Activated gamma-delta T cell (primary cell): ENCODE results near the gene CD55.

ENCODE experiments used
- DNase-seq: peaks from one replicate; lab custom pipeline; 2025; lab: John Stamatoyannopoulos, UW

The CD55 gene

GRCh38 chr1:207362962-207363860 is 41.7 kb downstream of the CD55 start:
- no peak for DNase-seq

DNA sequence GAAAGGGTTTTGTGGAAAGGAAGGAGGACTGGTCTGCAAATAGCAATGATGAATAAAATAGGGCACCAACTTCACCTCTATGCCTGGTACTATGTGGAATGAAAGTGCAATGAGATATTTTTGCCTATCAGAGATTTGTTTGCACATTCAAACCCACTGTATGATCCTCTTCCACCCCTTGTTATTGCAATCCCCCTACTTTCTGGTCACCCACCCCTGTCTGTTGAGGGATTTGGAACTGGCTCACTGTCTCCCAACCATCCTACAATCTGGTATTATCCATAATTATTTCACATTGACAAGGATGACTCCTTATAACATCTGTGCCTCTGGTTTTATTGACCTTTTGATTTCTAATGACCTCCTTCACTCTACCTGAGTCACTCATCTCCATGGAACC is 42.4 kb downstream of the CD55 start:
- no peak for DNase-seq

DNA sequence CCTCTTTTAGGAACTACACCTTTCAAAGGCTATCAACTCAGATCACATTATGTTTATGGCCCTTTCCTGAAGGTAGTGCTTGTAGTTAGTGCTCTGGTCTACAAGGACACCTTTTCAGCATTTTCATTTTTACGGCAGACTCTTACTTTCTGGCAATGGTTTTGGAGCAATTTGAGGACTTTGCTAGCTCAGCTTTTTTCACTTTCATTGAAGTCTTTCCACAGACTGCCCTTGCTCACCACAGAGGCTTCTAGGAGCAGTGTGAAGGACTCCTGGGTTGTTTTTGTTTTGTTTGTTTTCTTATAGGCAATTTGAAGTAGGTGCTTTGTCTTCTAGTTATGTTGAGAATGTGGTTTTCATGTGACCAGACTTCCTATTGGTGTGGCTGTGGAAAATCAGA is 43.1 kb downstream of the CD55 start:
- DNase-seq = no peak

DNA sequence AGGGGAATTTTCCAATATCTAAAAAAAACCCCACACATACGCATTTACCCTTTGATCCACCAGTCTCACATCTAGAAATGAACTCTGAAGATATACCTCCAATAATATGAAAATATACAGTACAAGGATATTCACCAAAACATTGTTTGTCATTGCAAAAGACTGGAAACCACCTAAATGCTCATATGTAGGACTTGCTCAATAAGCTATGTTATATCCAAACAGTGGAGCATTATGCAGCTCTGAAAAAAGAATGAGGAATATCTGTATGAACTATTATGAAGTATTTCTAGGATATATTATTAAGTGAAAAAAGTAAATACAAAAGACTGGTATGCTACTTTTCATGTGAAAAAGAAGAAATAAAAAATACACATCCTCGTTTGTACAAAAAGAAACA is 43.6 kb downstream of the CD55 start:
- DNase-seq = no peak

- no peak for DNase-seq
Observed at GRCh38 chr1:207366022-207366421, 44.5 kb downstream of the CD55 start.

GRCh38 chr1:207388721-207389120 is 67.2 kb downstream of the CD55 start:
- no peak for DNase-seq

GRCh38 chr1:207389728-207390464 is 68.4 kb downstream of the CD55 start:
- DNase-seq = no peak

DNA sequence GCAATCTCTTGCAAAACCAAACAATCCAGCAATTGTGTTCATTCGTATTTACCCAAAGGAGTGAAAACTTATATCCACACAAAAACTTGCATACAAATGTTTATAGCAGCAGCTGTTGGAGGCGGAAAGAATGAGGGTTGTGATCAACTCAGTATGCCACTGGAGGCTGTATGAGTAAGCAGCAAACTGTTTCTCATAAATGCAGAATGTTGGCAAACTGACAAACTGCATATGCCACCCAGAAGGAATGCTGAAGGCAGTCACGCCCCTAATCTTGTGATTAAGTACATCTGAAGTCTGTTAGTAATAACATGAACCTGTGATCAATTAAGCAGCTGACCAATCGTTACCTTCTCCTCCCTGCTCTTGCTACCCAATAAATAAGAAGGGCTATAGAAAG is 72.1 kb downstream of the CD55 start:
- no peak for DNase-seq

DNA sequence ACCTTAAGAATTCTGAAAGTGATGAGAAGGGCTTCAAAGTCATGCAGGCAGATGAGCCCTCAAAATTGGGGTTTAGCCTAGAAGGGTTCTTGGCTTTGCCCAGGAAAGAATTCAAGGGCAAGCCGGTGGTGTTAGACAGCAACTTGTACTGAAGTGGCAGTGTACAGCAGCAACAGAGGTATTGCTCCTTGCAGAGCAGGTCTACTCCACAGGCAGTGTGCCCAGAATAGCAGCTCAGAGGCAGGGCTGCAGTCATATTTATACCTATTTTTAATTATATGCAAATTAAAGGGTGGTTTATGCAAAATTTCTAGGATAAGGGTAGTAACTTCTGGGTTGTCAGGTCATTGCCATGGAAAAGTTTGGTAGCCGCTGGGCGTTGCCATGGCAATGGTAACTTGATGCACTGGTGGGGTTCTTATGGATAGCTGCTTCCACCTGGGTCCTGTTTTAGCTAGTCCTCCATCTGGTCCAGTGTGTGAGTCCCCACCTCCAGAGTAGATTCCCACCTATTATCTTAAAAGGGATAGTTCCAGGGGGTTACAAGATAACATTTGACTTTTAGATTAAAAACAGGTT is 74.8 kb downstream of the CD55 start:
- DNase-seq = no peak

GRCh38 chr1:207397525-207397926 is 76.0 kb downstream of the CD55 start:
- DNase-seq = no peak

DNA sequence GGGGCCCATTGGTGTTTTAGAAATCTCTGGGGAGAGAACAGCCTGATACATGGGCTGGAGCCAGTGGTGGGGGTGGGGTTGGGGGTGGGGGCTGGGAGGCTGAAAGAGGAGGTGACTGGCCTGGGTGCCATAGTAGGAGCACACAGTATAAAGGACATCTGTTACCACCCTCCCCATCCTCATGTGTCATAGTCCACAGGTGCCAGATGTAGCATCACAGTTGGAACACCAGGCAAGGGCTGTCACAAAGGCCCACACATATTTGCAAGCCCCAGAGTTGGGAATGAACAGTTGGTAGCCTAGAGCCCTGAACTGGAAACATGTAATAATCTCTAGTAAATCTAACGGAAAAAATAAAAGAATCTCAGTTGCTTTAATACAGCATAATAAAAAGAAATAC is 77.5 kb downstream of the CD55 start:
- DNase-seq = no peak

DNA sequence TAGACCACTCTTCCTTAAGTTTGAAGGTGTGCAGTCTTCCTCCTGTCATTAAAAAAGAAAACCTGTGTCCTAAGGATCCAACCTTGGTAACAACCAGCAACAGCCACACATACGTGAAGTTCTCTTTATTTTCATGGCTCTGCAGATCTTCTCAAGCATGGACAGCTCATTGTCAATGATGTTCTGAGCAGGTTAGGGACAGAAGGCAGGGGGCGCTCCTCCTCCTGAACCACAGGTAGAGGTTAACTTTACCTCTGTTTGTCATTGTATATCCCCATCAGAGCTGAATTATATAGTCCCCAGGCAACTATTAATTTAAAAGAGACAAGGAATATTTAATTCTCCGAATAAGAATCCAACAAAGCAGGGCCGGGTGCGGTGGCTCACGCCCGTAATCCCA is 80.1 kb downstream of the CD55 start:
- DNase-seq = no peak

GRCh38 chr1:207402744-207403143 is 81.3 kb downstream of the CD55 start:
- DNase-seq = no peak

- no peak for DNase-seq
Observed at GRCh38 chr1:207404849-207405525, 83.5 kb downstream of the CD55 start.

DNA sequence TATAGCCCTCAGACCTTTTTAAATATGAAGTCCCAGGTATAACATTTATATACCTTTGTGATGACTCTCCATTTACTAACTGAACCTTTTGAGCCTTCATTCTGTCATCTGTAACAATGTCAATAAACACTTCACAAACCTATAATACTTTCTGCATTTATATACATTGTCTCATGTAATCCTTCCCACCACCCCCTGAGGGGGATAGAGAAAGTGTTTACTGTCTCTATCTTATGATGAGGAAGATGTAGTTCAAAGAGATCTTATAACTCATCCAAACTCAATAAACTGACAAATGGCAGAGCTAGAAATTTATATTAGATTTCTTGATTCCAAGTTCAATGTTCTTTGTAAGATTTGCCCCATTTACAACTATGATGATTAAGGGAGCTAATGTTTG is 84.3 kb downstream of the CD55 start:
- DNase-seq = no peak

DNA sequence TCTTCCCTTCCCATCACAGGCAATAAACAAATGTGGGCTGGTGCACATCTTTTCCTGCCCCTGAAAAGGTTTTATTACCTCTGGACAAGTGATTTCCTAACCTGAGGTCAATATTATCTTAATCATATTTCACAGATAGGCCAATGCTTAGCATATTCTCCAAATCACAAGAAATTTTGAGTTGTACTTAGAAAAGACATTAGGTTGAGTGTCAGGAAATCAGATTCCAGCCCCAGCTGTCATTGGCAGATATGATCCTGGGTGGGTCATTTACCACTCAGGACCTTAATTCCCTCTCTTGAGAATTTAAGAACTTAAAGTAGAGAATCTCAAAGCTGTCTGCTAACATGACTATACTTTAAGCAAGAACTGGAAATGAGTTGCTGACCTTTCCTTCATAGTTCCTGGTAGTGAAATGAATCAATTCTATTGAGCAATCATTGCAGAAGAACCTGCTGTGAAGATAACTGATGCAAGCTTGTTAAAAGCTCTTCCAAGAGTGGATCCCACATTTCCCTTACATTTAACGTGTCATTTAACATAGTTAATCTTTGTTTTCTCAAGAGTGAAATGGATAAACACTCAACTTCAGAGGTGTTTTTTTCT is 86.3 kb downstream of the CD55 start:
- no peak for DNase-seq
